ENCODE measurements around the gene SLC25A51. TPM values are rescaled to one million over a fixed set of nuclear protein-coding genes. Genes with fewer than 3 reads are reported as not detected.

SLC25A51 gene
- total and polyA plus RNA-seq, 11 donors: 8.6 to 27.6 (median 22.1) TPM

DNA sequence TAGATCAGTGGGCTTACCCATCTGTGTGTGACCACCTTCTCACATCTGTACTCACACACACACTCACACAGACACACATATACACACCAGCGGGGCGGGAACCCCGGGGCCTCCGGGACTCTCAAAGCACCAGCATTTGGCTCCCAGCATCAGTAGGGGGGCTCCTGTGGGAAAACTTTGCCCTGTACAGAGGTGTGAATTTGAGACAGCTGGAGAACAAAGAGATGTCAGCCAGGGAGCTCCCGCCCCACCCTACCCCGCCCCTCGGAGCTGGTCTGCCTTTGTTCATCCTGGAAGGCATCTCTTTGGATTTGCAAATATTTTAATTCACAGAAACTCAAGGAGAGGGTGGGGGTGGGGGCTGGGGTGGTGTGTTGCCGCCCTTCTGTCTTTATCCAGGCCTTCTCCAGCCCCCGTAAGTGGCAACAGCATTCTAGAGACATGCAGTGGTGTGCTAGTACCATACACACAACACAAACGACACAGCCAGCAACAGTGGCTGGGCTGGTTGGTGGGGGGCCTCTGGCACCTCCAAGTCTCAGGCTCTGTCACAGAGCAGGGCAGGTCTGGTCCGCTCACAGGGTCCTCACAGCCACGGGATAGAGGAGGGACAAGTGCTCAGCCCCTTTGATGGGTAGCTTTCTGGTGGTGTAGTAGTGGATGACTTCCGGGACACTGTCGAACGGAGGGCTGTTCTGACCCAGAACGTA, 15.5 kb upstream of the SLC25A51 start:
- H3K27me3 ChIP-seq: no peaks in the 10 kb centered on the region
- no peak overlapping the region for H3K27ac ChIP-seq
- peaks cover 0 to 57% (median 32%) of the 10 kb centered on the region in 12 donors for H3K4me1 ChIP-seq
- 87 to 89% (median 88%) methylated on average over 15 to 16 of the region's 16 CpGs for WGBS, 4 donors
- ATAC-seq (no peak), DNase-seq (no peak)
- intact Hi-C loops (cut with DNase I): loop anchor here in 7 of 10 donors (5.0 to 10.0 kb wide), 12 partner anchors 33 to 755 kb away; partner anchors contain the start of genes SHB (in 5 of the 7) and ALDH1B1 (in 3 of the 7)
- no peak for TF ChIP-seq POLR2A (IDR thresholded peaks at IDR 0.05)
- TF ChIP-seq CTCF (IDR thresholded peaks at IDR 0.05): no peak
- no peaks in the 10 kb centered on the region for H3K9me3 ChIP-seq
- no peak overlapping the region for H3K4me3 ChIP-seq
- peaks cover 0 to 19% (median 4%) of the 10 kb centered on the region in 9 donors for H3K36me3 ChIP-seq

DNA sequence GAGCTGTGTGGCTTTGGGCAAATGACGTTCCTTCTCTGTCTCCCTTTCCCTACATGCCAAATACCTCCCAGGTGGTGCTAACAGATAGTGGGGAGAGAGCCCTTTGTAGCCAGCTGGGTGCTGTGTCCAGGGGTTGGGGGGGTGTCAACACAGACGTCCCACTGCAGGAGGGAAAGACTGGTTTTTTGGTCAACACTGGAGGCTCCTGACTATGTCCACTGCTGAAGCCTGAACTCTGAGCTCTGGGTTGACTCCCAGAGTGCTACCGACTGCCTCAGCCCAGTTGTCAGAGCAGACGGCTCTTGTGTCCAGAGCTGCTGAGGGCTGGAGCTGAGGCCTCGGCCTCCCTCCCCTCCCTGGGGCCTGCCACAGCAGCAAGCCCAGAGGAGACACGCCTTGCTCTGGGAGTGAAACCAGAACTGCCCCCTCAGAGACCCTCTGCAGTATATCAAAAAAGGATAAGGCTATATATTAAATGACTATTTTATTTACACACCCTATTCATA, 14.8 kb upstream of the SLC25A51 start:
- Histone ChIP-seq H3K9me3 (no peaks in the 10 kb centered on the region), H3K36me3 (peaks cover 0 to 19% (median 4%) of the 10 kb centered on the region in 9 donors), H3K4me3 (no peak overlapping the region), H3K27ac (no peak overlapping the region), H3K4me1 (peaks cover 0 to 64% (median 32%) of the 10 kb centered on the region in 12 donors), H3K27me3 (no peaks in the 10 kb centered on the region)
- intact Hi-C loops (cut with DNase I): loop anchor here in 7 of 10 donors (5.0 to 10.0 kb wide), 12 partner anchors 34 to 756 kb away; partner anchors contain the start of genes SHB (in 5 of the 7) and ALDH1B1 (in 3 of the 7)
- WGBS, 4 donors: 81 to 100% (median 90%) methylated on average over 3 to 6 of the region's 6 CpGs
- DNase-seq (no peak), ATAC-seq (no peak)
- TF ChIP-seq CTCF (IDR thresholded peaks at IDR 0.05): no peak
- no peak for TF ChIP-seq POLR2A (IDR thresholded peaks at IDR 0.05)

DNA sequence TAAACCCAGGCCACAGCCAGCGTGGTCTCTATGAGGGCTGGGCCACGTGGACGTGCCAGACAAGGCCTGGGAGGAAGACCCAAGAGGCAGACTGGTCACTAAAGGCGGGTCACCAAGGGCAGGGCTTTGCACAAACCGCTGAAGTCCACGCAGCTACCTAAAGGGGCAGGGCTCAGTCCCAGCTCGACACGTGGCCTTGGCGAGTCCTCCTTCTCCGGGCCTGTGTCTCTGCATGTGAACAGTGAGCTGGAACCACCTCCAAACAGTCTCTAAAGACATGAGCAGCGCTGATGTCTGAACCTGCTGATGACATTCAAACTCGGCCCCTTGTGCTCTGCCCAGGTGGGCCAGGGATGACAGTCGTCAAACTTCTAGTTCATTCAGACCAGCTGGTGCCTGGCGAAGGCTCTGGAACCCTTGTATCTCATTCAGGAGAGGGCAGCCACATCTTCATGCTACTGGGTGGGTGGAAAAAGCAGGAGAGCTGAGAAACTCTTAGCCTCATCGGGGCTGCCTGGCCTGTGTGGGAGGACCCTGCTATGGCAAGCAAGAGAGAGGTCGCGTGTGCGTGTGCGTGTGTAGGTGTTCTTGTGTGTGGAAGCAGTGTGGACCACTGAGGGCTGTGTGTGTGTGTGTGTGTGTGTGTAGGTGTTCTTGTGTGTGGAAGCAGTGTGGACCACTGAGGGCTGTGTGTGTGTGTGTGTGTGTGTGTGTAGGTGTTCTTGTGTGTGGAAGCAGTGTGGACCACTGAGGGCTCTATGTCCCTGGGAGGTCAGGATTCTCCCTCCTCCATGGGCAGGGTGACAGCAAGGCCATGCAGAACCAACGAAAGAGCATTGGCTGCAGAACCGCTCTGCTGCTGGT, 14.1 kb upstream of the SLC25A51 start:
- TF ChIP-seq POLR2A (IDR thresholded peaks at IDR 0.05) (no peak), CTCF (IDR thresholded peaks at IDR 0.05) (no peak)
- H3K4me1 ChIP-seq: peaks cover 0 to 58% (median 32%) of the 10 kb centered on the region in 12 donors
- DNase-seq: peak in 1 of 5 donors; percentile 53

More for the DNA sequence above, 14.1 kb upstream of the SLC25A51 start:
- 71 to 84% (median 78%) methylated on average over 20 to 21 of the region's 21 CpGs for WGBS, 4 donors
- H3K36me3 ChIP-seq: peaks cover 0 to 19% (median 4%) of the 10 kb centered on the region in 9 donors
- no peaks in the 10 kb centered on the region for H3K27me3 ChIP-seq
- no peak overlapping the region for H3K4me3 ChIP-seq
- ATAC-seq: peak in 1 of 4 donors; percentile 5
- intact Hi-C loops (cut with DNase I): loop anchor here in 7 of 10 donors (1.0 to 10.0 kb wide), 15 partner anchors 34 to 757 kb away; partner anchors contain the start of genes SHB (in 6 of the 7) and ALDH1B1 (in 3 of the 7)
- H3K9me3 ChIP-seq: no peaks in the 10 kb centered on the region
- H3K27ac ChIP-seq: peak overlapping the region; percentile 45 to 90 (median 77)

Data from heart left ventricle (tissue), 16 donors.